GM06990 (cell line): ENCODE data around the gene MAD1L1.

ENCODE experiments used
- DNase-seq: peaks from one replicate; pipeline ENCODE4 v3.0.0-alpha.2; 2011; ENCODE audit not compliant: insufficient read length; ENCODE audit errors: extremely low read depth
- H3K27me3 ChIP-seq: replicated peaks from 2 replicates; pipeline ENCODE4 v1.6.0; 2011; ENCODE audit warnings: low read length; ENCODE audit not compliant: control insufficient read depth, insufficient read depth
- H3K36me3 ChIP-seq: 2 replicates; pipeline ENCODE4 v1.5.1; 2011; ENCODE audit warnings: low read length; ENCODE audit not compliant: control insufficient read depth, insufficient read depth
- H3K4me3 ChIP-seq: replicated peaks from 2 replicates; pipeline ENCODE4 v1.5.1; 2011; ENCODE audit warnings: low read depth, mild to moderate bottlenecking, control low read depth, low read length
- CTCF ChIP-seq: IDR thresholded peaks from 2 replicates; pipeline ENCODE4 v1.5.1; 2011; ENCODE audit warnings: low read length, control low read depth, mild to moderate bottlenecking, inconsistent platforms; ENCODE audit not compliant: insufficient read depth, poor library complexity, severe bottlenecking

The MAD1L1 gene

GRCh38 chr7:1901431-1902210 is 331.1 kb downstream of the MAD1L1 start:
- DNase-seq, result no peak
- TF ChIP-seq CTCF, result no peak
- Histone ChIP-seq H3K4me3 (no peak overlapping the region), H3K36me3 (peaks cover 11% of the 10 kb centered on the region), H3K27me3 (no peaks in the 10 kb centered on the region)

- H3K36me3 ChIP-seq, result peaks cover 14% of the 10 kb centered on the region
- no peaks in the 10 kb centered on the region for H3K27me3 ChIP-seq
- no peak for TF ChIP-seq CTCF
- DNase-seq, result no peak
- H3K4me3 ChIP-seq, result no peak overlapping the region
These were observed 331.9 kb downstream of the MAD1L1 start for GRCh38 chr7:1900847-1901246.

GRCh38 chr7:1899951-1900762 is 332.6 kb downstream of the MAD1L1 start:
- H3K4me3 ChIP-seq, result no peak overlapping the region
- H3K27me3 ChIP-seq, result no peaks in the 10 kb centered on the region
- TF ChIP-seq CTCF, result no peak
- H3K36me3 ChIP-seq, result peaks cover 14% of the 10 kb centered on the region
- DNase-seq, result no peak

- no peak for TF ChIP-seq CTCF
- H3K4me3 ChIP-seq, result no peak overlapping the region
- DNase-seq, result no peak
- peaks cover 17% of the 10 kb centered on the region for H3K36me3 ChIP-seq
- H3K27me3 ChIP-seq, result no peaks in the 10 kb centered on the region
These were observed 333.5 kb downstream of the MAD1L1 start for GRCh38 chr7:1899196-1899595.

- DNase-seq, result no peak
- no peaks in the 10 kb centered on the region for H3K27me3 ChIP-seq
- no peak for TF ChIP-seq CTCF
- peaks cover 17% of the 10 kb centered on the region for H3K36me3 ChIP-seq
- H3K4me3 ChIP-seq, result no peak overlapping the region
These were observed 334.0 kb downstream of the MAD1L1 start for GRCh38 chr7:1898628-1899185.
